Tibial nerve (tissue), 4 donors: Measurements from ENCODE around the gene DOC2A. TPM values are rescaled to one million over a fixed set of nuclear protein-coding genes. Genes with fewer than 3 reads are reported as not detected.
"Not testable (repeated sequence)": the region's sequence is repeated elsewhere in the genome, so short reads cannot be mapped to it uniquely, and the experiment has no call there.

Experiments used
- DNase-seq, 2 donors: peaks; one replicate each; pipeline ENCODE4 v3.0.0-alpha.2; 2019; ENCODE audit warnings: low spot score in 2 of 2
- H3K27ac ChIP-seq, 4 donors: fragments of 200-600 bp; sonication (generic) in 3 of 4; one replicate each; pipeline ENCODE4 v1.5.1; 2017 to 2019; ENCODE audit warnings: mild to moderate bottlenecking in 1 of 4
- H3K27me3 ChIP-seq, 2 donors: fragments of 200-600 bp; sonication (generic) in 1 of 2; one replicate each; pipeline versions ENCODE4 v1.5.1 to v1.6.0; 2017 to 2019
- H3K36me3 ChIP-seq, 3 donors: fragments of 200-600 bp; sonication (generic); one replicate each; pipeline ENCODE4 v1.5.1; 2018 to 2019
- H3K4me1 ChIP-seq, 4 donors: fragments of 200-600 bp; sonication (generic) in 3 of 4; one replicate each; pipeline ENCODE4 v1.5.1; 2017 to 2019
- H3K4me3 ChIP-seq, 4 donors: fragments of 200-600 bp; sonication (generic) in 3 of 4; one replicate each; pipeline ENCODE4 v1.5.1; 2017 to 2019; ENCODE audit warnings: mild to moderate bottlenecking in 1 of 4, moderate library complexity in 1 of 4
- H3K9me3 ChIP-seq, 4 donors: fragments of 200-600 bp; sonication (generic) in 3 of 4; one replicate each; pipeline ENCODE4 v1.5.1; 2017 to 2019
- CTCF ChIP-seq, 5 experiments: fragments of 200-600 bp in 3 of 5; fragments of 450-650 bp in 2 of 5; sonication (generic) in 3 of 5; IDR thresholded peaks; one replicate each; pipeline ENCODE4 v1.5.1; 2016 to 2019; ENCODE audit warnings: antibody characterized with exemption in 5 of 5, mild to moderate bottlenecking in 3 of 5, moderate library complexity in 2 of 5
- EP300 ChIP-seq, 2 donors: sonication (generic); formaldehyde crosslinking; IDR thresholded peaks; one replicate each; pipeline ENCODE4 v1.6.1; 2017; ENCODE audit warnings: antibody characterized with exemption in 2 of 2, mild to moderate bottlenecking in 1 of 2
- POLR2A ChIP-seq, 2 donors: fragments of 450-650 bp; IDR thresholded peaks; one replicate each; pipeline ENCODE4 v1.6.1; 2017; ENCODE audit warnings: antibody characterized with exemption in 2 of 2, mild to moderate bottlenecking in 2 of 2, moderate library complexity in 2 of 2
- WGBS, 2 donors: methylation state at CpG; one replicate each; pipeline ENCODE4 v1.1.5; 2018; 5-methylcytosine and 5-hydroxymethylcytosine counted together
- total RNA-seq, 4 donors: library from RNA; depleted of rRNA; stranded (reverse); fragments of >200 nt; gene quantifications; one replicate each; pipeline ENCODE4 v1.1.0, GENCODE V29; 2016

The DOC2A gene
- total RNA-seq, 4 donors from 2014 or later, result 0.44 to 4.2 (median 1.7) TPM

GRCh38 chr16:30024451-30024850, 13.6 kb upstream of the DOC2A start:
- Histone ChIP-seq H3K9me3 (no peaks in the 10 kb centered on the region), H3K4me3 (no peak overlapping the region), H3K27me3 (peaks cover 0 to 43% of the 10 kb centered on the region in 2 donors), H3K36me3 (no peaks in the 10 kb centered on the region), H3K4me1 (peaks cover 0 to 9% (median 8%) of the 10 kb centered on the region in 4 donors), H3K27ac (no peak overlapping the region)
- DNase-seq, result no peak
- no peak for TF ChIP-seq POLR2A (IDR thresholded peaks at IDR 0.05)
- TF ChIP-seq CTCF (IDR thresholded peaks at IDR 0.05), result no peak
- 65 to 74% methylated on average over 16 of the region's 16 CpGs for WGBS, 2 donors

DNA sequence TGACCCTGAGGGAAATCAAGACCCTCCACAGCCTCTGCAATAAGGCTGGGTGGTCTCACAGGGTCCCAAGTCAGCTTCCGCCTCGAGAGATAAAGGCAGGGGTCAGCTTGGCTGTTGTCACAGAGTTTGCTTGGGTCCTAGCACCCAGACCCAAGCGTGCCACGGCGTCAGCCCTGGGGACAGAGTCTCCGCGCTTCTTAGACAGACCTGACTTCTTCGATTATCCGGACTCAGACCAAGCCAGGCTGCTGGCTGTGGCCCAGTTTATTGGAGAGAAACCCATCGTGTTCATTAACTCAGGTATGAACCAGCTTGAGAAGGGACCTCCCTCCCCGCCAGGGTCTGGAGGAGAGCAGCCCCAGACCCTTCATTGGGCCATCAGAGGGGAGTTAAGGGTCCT, 12.8 kb upstream of the DOC2A start:
- peaks cover 0 to 35% of the 10 kb centered on the region in 2 donors for H3K27me3 ChIP-seq
- 83 to 84% methylated on average over 9 to 11 of the region's 11 CpGs for WGBS, 2 donors
- DNase-seq, result no peak
- no peak for TF ChIP-seq POLR2A (IDR thresholded peaks at IDR 0.05)
- no peak for TF ChIP-seq CTCF (IDR thresholded peaks at IDR 0.05)
- no peak for TF ChIP-seq EP300 (IDR thresholded peaks at IDR 0.05)
- H3K27ac ChIP-seq, result no peak overlapping the region
- no peak overlapping the region for H3K4me3 ChIP-seq
- H3K36me3 ChIP-seq, result no peaks in the 10 kb centered on the region
- no peaks in the 10 kb centered on the region for H3K9me3 ChIP-seq
- H3K4me1 ChIP-seq, result peaks cover 0 to 9% (median 8%) of the 10 kb centered on the region in 4 donors

DNA sequence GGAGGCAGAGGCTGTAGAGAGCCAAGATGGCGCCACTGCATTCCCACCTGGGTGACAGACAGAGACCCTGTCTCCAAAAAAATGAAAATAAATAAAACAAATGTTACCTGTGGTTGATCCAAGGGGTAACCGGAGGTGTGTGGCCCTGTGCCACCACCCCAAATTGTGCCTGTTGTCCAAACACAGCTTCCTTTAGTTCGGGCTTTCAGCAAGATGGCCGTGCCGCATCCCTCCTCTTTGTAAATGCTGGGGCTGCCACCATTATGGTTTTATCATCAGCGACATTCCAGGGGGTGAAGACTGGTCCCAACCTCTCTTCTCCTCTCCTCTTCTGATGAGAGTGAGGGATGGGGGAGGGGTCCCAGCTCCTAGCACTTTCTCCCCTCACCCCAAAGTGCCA, 12.1 kb upstream of the DOC2A start, which contains the start of gene C16orf92:
TSS of gene C16orf92 (plus strand) at position 312 of the 400 bp plus-strand sequence. CDS start 143 bp downstream, outside the sequence.
- Histone ChIP-seq H3K36me3 (no peaks in the 10 kb centered on the region), H3K27ac (no peak within 1 kb of the TSS), H3K4me1 (peaks cover 0 to 9% (median 8%) of the 10 kb centered on the region in 4 donors), H3K27me3 (peaks cover 0 to 28% of the 10 kb centered on the region in 2 donors), H3K4me3 (no peak within 1 kb of the TSS), H3K9me3 (no peaks in the 10 kb centered on the region)
- WGBS, 2 donors, result 89 to 92% methylated on average over 6 of the region's 6 CpGs
- TF ChIP-seq POLR2A (IDR thresholded peaks at IDR 0.05) (no peak), CTCF (IDR thresholded peaks at IDR 0.05) (no peak), EP300 (IDR thresholded peaks at IDR 0.05) (no peak)
- DNase-seq, result no peak

GRCh38 chr16:30018731-30019158, 7.9 kb upstream of the DOC2A start:
- Histone ChIP-seq H3K9me3 (no peaks in the 10 kb centered on the region), H3K27me3 (no peaks in the 10 kb centered on the region), H3K27ac (no peak overlapping the region), H3K4me3 (no peak overlapping the region), H3K4me1 (peaks cover 0 to 9% (median 8%) of the 10 kb centered on the region in 4 donors), H3K36me3 (no peaks in the 10 kb centered on the region)
- no peak for DNase-seq
- WGBS, 2 donors, result 76 to 80% methylated on average over 4 of the region's 4 CpGs
- no peak for TF ChIP-seq EP300 (IDR thresholded peaks at IDR 0.05)
- TF ChIP-seq POLR2A (IDR thresholded peaks at IDR 0.05), result no peak
- no peak for TF ChIP-seq CTCF (IDR thresholded peaks at IDR 0.05)

DNA sequence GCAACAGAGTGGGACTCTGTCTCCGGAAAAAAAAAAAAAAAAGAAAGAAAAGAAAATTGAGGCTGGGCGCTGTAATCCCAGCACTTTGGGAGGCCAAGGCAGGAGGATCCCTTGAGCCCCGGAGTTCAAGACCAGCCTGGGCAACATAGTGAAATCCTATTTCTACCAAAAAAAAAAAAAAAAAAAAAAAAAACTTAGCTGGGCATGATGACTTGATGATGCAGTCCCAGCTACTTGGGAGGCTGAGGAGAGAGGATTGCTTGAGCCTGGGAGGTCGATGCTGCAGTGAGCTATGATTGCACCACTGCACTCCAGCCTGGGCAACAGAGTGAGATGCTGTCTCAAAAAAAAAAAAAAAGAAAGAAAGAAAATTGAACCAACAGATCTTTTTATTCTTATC, 7.1 kb upstream of the DOC2A start:
- not testable (repeated sequence) for H3K4me1 ChIP-seq, H3K27me3 ChIP-seq, H3K4me3 ChIP-seq, H3K9me3 ChIP-seq, H3K36me3 ChIP-seq, DNase-seq, H3K27ac ChIP-seq
- WGBS, 2 donors, result 88 to 95% methylated on average over 4 of the region's 4 CpGs

DNA sequence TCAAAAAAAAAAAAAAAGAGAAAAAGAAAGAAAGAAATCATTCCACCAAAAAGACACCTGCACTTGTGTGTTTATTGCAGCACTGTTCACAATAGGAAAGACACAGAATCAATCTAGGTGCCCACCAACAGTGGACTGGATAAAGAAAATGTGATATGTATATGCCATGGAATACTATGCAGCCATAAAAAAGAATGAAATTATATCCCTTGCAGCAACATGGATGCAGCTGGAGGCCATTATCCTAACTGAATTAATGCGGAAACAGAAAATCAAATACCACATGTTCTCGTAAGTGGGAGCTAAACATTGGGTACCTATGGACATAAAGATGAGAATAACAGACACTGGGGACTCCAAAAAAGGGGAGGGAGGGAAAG, 6.4 kb upstream of the DOC2A start:
- no peak for TF ChIP-seq CTCF (IDR thresholded peaks at IDR 0.05)
- TF ChIP-seq POLR2A (IDR thresholded peaks at IDR 0.05), result no peak
- TF ChIP-seq EP300 (IDR thresholded peaks at IDR 0.05), result no peak
- 90 to 96% methylated on average over 2 of the region's 2 CpGs for WGBS, 2 donors
- no peak overlapping the region for H3K27ac ChIP-seq
- no peaks in the 10 kb centered on the region for H3K9me3 ChIP-seq
- H3K27me3 ChIP-seq, result peaks cover 0 to 7% of the 10 kb centered on the region in 2 donors
- no peaks in the 10 kb centered on the region for H3K36me3 ChIP-seq
- H3K4me1 ChIP-seq, result peaks cover 0 to 9% (median 8%) of the 10 kb centered on the region in 4 donors
- no peak overlapping the region for H3K4me3 ChIP-seq
- no peak for DNase-seq
